Measurements from ENCODE around the gene HDAC7. TPM values are rescaled to one million over a fixed set of nuclear protein-coding genes. Genes with fewer than 3 reads are reported as not detected.
"Not testable (repeated sequence)": the region's sequence is repeated elsewhere in the genome, so short reads cannot be mapped to it uniquely, and the experiment has no call there.

Gene HDAC7
- total RNA-seq, 4 donors from 2014 or later, result 90.4 to 186 (median 98.4) TPM

GRCh38 chr12:47846294-47846996 is 26.7 kb upstream of the HDAC7 start:
- Histone ChIP-seq H3K9me3 (no peaks in the 10 kb centered on the region), H3K4me1 (peaks cover 0 to 12% (median 0%) of the 10 kb centered on the region in 4 donors), H3K4me3 (no peak overlapping the region), H3K27ac (no peak overlapping the region), H3K27me3 (no peaks in the 10 kb centered on the region), H3K36me3 (no peaks in the 10 kb centered on the region)
- WGBS, 2 donors, result 84 to 90% methylated on average over 14 of the region's 14 CpGs
- TF ChIP-seq CTCF (IDR thresholded peaks at IDR 0.05) (no peak), EP300 (IDR thresholded peaks at IDR 0.05) (no peak), POLR2A (IDR thresholded peaks at IDR 0.05) (no peak)
- no peak for DNase-seq (ENCODE audit: low spot score in 2 of 2)

GRCh38 chr12:47845081-47845480 is 25.4 kb upstream of the HDAC7 start:
- WGBS, 2 donors, result 87 to 90% methylated on average over 7 to 8 of the region's 8 CpGs
- Histone ChIP-seq H3K4me3 (no peak overlapping the region), H3K36me3 (no peaks in the 10 kb centered on the region), H3K4me1 (peaks cover 0 to 12% (median 0%) of the 10 kb centered on the region in 4 donors), H3K27ac (no peak overlapping the region), H3K9me3 (no peaks in the 10 kb centered on the region), H3K27me3 (no peaks in the 10 kb centered on the region)
- TF ChIP-seq EP300 (IDR thresholded peaks at IDR 0.05) (no peak), POLR2A (IDR thresholded peaks at IDR 0.05) (no peak), CTCF (IDR thresholded peaks at IDR 0.05) (no peak)
- DNase-seq (ENCODE audit: low spot score in 2 of 2), result no peak

- no peaks in the 10 kb centered on the region for H3K9me3 ChIP-seq
- no peaks in the 10 kb centered on the region for H3K27me3 ChIP-seq
- WGBS, 2 donors, result 69 to 72% methylated on average over 27 to 28 of the region's 28 CpGs
- TF ChIP-seq POLR2A (IDR thresholded peaks at IDR 0.05) (no peak), CTCF (IDR thresholded peaks at IDR 0.05) (no peak), EP300 (IDR thresholded peaks at IDR 0.05) (peak in 1 of 2 donors; percentile 33)
- no peaks in the 10 kb centered on the region for H3K36me3 ChIP-seq
- DNase-seq (ENCODE audit: low spot score in 2 of 2), result peak in 1 of 2 donors; percentile 42
- H3K4me1 ChIP-seq, result peaks cover 0 to 12% (median 0%) of the 10 kb centered on the region in 4 donors
- H3K4me3 ChIP-seq, result no peak overlapping the region
- no peak overlapping the region for H3K27ac ChIP-seq
Measured at GRCh38 chr12:47844264-47845019, 24.7 kb upstream of the HDAC7 start.

GRCh38 chr12:47843226-47843980 is 23.7 kb upstream of the HDAC7 start:
- Histone ChIP-seq H3K4me3 (no peak overlapping the region), H3K9me3 (no peaks in the 10 kb centered on the region), H3K27ac (no peak overlapping the region), H3K4me1 (peaks cover 0 to 17% (median under 1%) of the 10 kb centered on the region in 4 donors), H3K27me3 (no peaks in the 10 kb centered on the region), H3K36me3 (no peaks in the 10 kb centered on the region)
- TF ChIP-seq CTCF (IDR thresholded peaks at IDR 0.05) (no peak), POLR2A (IDR thresholded peaks at IDR 0.05) (no peak), EP300 (IDR thresholded peaks at IDR 0.05) (no peak)
- 83 to 84% methylated on average over 25 of the region's 25 CpGs for WGBS, 2 donors
- no peak for DNase-seq (ENCODE audit: low spot score in 2 of 2)

- H3K4me1 ChIP-seq, result peaks cover 0 to 25% (median 4%) of the 10 kb centered on the region in 4 donors
- not testable (repeated sequence) for H3K4me3 ChIP-seq; H3K27me3 ChIP-seq; DNase-seq (ENCODE audit: low spot score in 2 of 2); H3K9me3 ChIP-seq; H3K27ac ChIP-seq; H3K36me3 ChIP-seq
- 88 to 90% methylated on average over 11 of the region's 12 CpGs for WGBS, 2 donors
Measured at GRCh38 chr12:47842543-47842942, 22.8 kb upstream of the HDAC7 start.

Measured in tibial nerve (tissue), 4 donors.